AG09319 (cell line): ENCODE results near the gene ACSS1.

Source experiments
- DNase-seq: peaks from one replicate; pipeline ENCODE4 v3.0.0-alpha.2; 2010; ENCODE audit warnings: low read depth; ENCODE audit errors: extremely low read depth
- CTCF ChIP-seq: IDR thresholded peaks from 2 replicates; pipeline ENCODE4 v1.5.1; 2011; ENCODE audit warnings: low read depth, mild to moderate bottlenecking, inconsistent platforms, low read length, moderate library complexity

ACSS1 gene

GRCh38 chr20:25058847-25059810, 1.2 kb upstream of the ACSS1 start:
- TF ChIP-seq CTCF = no peak; the same call in 1 of the 2 replicates
- DNase-seq = no peak

GRCh38 chr20:25057234-25058050, 497 bp downstream of the ACSS1 start:
- DNase-seq = no peak
- TF ChIP-seq CTCF = no peak

DNA sequence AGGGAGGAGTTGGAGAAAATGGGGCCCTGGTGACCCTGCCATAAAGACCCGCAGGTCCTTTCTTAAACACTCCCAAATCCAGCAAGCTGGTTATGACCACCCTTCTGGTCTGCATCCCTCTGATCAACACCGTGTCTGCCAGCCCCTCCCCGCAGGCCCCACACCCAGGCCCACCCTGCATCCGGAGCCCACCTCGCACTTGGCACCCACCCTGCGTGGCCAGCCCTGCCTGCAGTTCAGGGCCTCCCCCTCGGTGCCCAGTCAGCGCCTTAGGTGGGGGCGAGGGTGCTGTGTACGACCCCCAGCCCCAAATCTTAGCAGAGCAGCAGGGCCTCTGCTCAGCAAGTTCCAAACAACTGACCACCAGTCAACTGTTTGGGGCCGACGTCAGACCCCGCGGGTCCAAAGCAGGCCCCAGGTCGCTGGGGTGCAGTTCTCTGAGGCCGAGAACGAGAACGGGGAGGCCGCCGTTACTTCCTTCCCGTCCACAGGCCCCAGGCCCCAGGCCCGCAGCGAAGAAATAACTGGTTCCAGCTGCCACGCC, 1.2 kb downstream of the ACSS1 start:
- TF ChIP-seq CTCF = no peak

DNA sequence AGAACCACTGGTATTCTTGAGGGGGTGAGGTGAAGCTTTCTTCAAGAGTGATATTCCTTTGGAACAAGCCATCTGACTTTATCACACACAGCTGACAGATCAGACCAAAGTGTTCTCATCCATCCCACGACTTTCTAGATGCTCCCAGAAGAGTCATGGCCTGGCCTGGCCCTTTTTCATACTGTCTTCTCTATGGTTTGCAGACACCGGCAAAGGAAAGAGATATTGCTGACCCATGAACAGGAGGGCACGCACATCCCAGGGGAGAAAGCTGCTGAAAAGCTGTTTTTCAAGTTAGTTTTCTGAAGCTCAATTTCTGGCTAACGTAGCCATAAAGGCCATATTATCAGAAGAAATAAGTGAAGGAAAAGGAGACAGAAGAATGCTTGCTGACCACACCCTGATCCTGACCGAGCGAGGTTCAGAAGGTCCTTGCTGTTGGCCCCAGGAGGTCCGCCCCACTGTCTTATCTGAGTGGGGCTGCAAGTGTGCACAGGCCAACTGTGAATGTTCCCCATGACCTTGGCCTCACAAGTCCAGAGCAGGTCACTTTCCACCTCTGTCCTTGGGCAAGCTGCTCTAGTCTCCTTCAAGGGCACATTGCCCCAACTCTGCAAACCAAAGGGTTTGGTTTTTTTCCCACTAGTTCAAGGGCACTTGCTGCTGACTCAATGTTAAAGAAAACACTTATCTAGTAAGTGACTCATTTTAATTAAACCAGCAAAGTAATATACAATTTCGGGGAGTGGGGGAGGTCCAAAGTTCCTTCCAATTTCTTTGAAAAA, 2.0 kb downstream of the ACSS1 start:
- no peak for DNase-seq
- no peak for TF ChIP-seq CTCF

More for the DNA sequence above, 1.2 kb downstream of the ACSS1 start:
- no peak for DNase-seq

GRCh38 chr20:25054995-25055629, 2.8 kb downstream of the ACSS1 start:
- no peak for TF ChIP-seq CTCF

GRCh38 chr20:25054096-25054820, 3.7 kb downstream of the ACSS1 start:
- no peak for TF ChIP-seq CTCF
- DNase-seq = no peak

More at GRCh38 chr20:25054995-25055629, 2.8 kb downstream of the ACSS1 start:
- no peak for DNase-seq
